ENCODE measurements around the gene SIGLEC11. TPM values are rescaled to one million over a fixed set of nuclear protein-coding genes. Genes with fewer than 3 reads are reported as not detected.
A peak's percentile ranks its signal among the peaks of the same experiment; 100 is the strongest.

SIGLEC11 gene
- total and polyA plus RNA-seq, 12 donors = 0.11 to 1.7 (median 0.42) TPM; not detected in 1

GRCh38 chr19:49985871-49986270 lies 24.9 kb upstream of the SIGLEC11 start:
- DNase-seq = no peak
- no peak overlapping the region for H3K27ac ChIP-seq
- WGBS, 2 donors = 74 to 93% methylated on average over 3 of the region's 3 CpGs

GRCh38 chr19:49984491-49984890 lies 23.5 kb upstream of the SIGLEC11 start:
- ATAC-seq (no peak), DNase-seq (no peak)
- Histone ChIP-seq H3K36me3 (peaks cover 0 to 92% (median 29%) of the 10 kb centered on the region in 9 donors), H3K27me3 (no peaks in the 10 kb centered on the region), H3K27ac (no peak overlapping the region), H3K4me1 (no peaks in the 10 kb centered on the region), H3K9me3 (no peaks in the 10 kb centered on the region), H3K4me3 (no peak overlapping the region)
- 88 to 89% methylated on average over 11 of the region's 11 CpGs for WGBS, 2 donors
- no peak for TF ChIP-seq CTCF (IDR thresholded peaks at IDR 0.05)
- intact Hi-C loops (cut with DNase I) = loop anchor here in 4 of 10 donors (2.0 to 10.0 kb wide), 3 partner anchors 47 to 50 kb away; no protein-coding TSS in a partner anchor

More at GRCh38 chr19:49985871-49986270, 24.9 kb upstream of the SIGLEC11 start:
- Histone ChIP-seq H3K4me3 (no peak overlapping the region), H3K36me3 (peaks cover 0 to 95% (median 41%) of the 10 kb centered on the region in 9 donors), H3K9me3 (no peaks in the 10 kb centered on the region), H3K27me3 (no peaks in the 10 kb centered on the region), H3K4me1 (no peaks in the 10 kb centered on the region)
- no peak for TF ChIP-seq CTCF (IDR thresholded peaks at IDR 0.05)
- no peak for ATAC-seq
- intact Hi-C loops (cut with DNase I) = loop anchor here in 3 of 10 donors (2.0 to 10.0 kb wide), 3 partner anchors 49 to 51 kb away; no protein-coding TSS in a partner anchor

GRCh38 chr19:49983645-49984229 lies 22.8 kb upstream of the SIGLEC11 start:
- H3K9me3 ChIP-seq = no peaks in the 10 kb centered on the region
- ATAC-seq (peak in 7 of 8 donors; percentile 16 to 63 (median 55)), DNase-seq (peak; percentile 41)
- no peak overlapping the region for H3K4me3 ChIP-seq
- intact Hi-C loops (cut with DNase I) = loop anchor here in 9 of 10 donors (1.0 to 10.0 kb wide), 4 partner anchors 46 to 49 kb away; no protein-coding TSS in a partner anchor
- H3K4me1 ChIP-seq = no peaks in the 10 kb centered on the region
- TF ChIP-seq CTCF (IDR thresholded peaks at IDR 0.05) = peak; percentile 68 to 88 (median 80)
- H3K36me3 ChIP-seq = peaks cover 0 to 92% (median 33%) of the 10 kb centered on the region in 9 donors
- H3K27me3 ChIP-seq = no peaks in the 10 kb centered on the region
- WGBS, 2 donors = 47 to 51% methylated on average over 10 of the region's 10 CpGs
- no peak overlapping the region for H3K27ac ChIP-seq

- no peak for TF ChIP-seq CTCF (IDR thresholded peaks at IDR 0.05)
- Histone ChIP-seq H3K36me3 (peaks cover 0 to 94% (median 40%) of the 10 kb centered on the region in 9 donors), H3K4me3 (no peak overlapping the region), H3K27me3 (no peaks in the 10 kb centered on the region), H3K9me3 (no peaks in the 10 kb centered on the region), H3K4me1 (no peaks in the 10 kb centered on the region), H3K27ac (no peak overlapping the region)
- 71 to 76% methylated on average over 21 of the region's 21 CpGs for WGBS, 2 donors
- intact Hi-C loops (cut with DNase I) = loop anchor here in 6 of 10 donors (2.0 to 10.0 kb wide), 3 partner anchors 45 to 47 kb away; no protein-coding TSS in a partner anchor
- ATAC-seq = no peak
- no peak for DNase-seq
Observed at GRCh38 chr19:49981603-49982593, 20.9 kb upstream of the SIGLEC11 start.

Data from heart right ventricle (tissue), 16 donors.